ENCODE data around the gene EPN2. TPM values are rescaled to one million over a fixed set of nuclear protein-coding genes. Genes with fewer than 3 reads are reported as not detected.

Gene EPN2
- total RNA-seq, 4 donors from 2014 or later = 30.7 to 156 (median 45.1) TPM

- no peaks in the 10 kb centered on the region for H3K9me3 ChIP-seq
- peaks cover 0 to 43% of the 10 kb centered on the region in 2 donors for H3K36me3 ChIP-seq
- TF ChIP-seq EP300 (IDR thresholded peaks at IDR 0.05) = no peak
- TF ChIP-seq POLR2A (IDR thresholded peaks at IDR 0.05) = peak; percentile 38 to 51
- peak; percentile 95 for TF ChIP-seq POLR2AphosphoS5 (IDR thresholded peaks at IDR 0.05)
- TF ChIP-seq CTCF (IDR thresholded peaks at IDR 0.05) = no peak
- no peaks in the 10 kb centered on the region for H3K27me3 ChIP-seq
- peak overlapping the region; percentile 91 to 98 (median 96) for H3K27ac ChIP-seq
- H3K4me1 ChIP-seq = peaks cover 8 to 100% (median 67%) of the 10 kb centered on the region in 3 donors
- 7 to 18% methylated on average over 3 to 10 of the region's 16 CpGs for WGBS, 2 donors (ENCODE audit: low coverage in 1 of 2)
- peak; percentile 74 for ATAC-seq
- peak overlapping the region in 1 of 2 donors; percentile 44 for H3K4me3 ChIP-seq
These were observed 147.7 kb downstream of the EPN2 start for GRCh38 chr17:19384723-19385391.

GRCh38 chr17:19385521-19385983 is 148.4 kb downstream of the EPN2 start:
- peak overlapping the region; percentile 91 to 98 (median 96) for H3K27ac ChIP-seq
- peaks cover 8 to 100% (median 68%) of the 10 kb centered on the region in 3 donors for H3K4me1 ChIP-seq
- H3K36me3 ChIP-seq = peaks cover 0 to 36% of the 10 kb centered on the region in 2 donors
- no peak for TF ChIP-seq EP300 (IDR thresholded peaks at IDR 0.05)
- TF ChIP-seq POLR2AphosphoS5 (IDR thresholded peaks at IDR 0.05) = no peak
- TF ChIP-seq POLR2A (IDR thresholded peaks at IDR 0.05) = no peak
- TF ChIP-seq CTCF (IDR thresholded peaks at IDR 0.05) = no peak
- H3K9me3 ChIP-seq = no peaks in the 10 kb centered on the region
- ATAC-seq = no peak
- peak overlapping the region in 1 of 2 donors; percentile 44 for H3K4me3 ChIP-seq
- H3K27me3 ChIP-seq = no peaks in the 10 kb centered on the region
- WGBS, 2 donors (ENCODE audit: low coverage in 1 of 2) = 0 to 65% methylated on average over 1 to 7 of the region's 9 CpGs

Small RNAs within 50 kb of the gene (small RNA-seq; reads per million reads assigned to genes)
- gene MIR1180 = 6.8 to 15.1 (median 11.5) reads per million in 4 donors

Other genes with a start within 250 kb of the EPN2 start
- 10 to 100 TPM in 3 of 4 donors, 1 to 10 TPM in 1; 6.7 to 17.9 (median 11.7) TPM for gene FAM83G, start 232.6 kb upstream of the EPN2 start, total RNA-seq
- gene GRAP, start 190.4 kb upstream of the EPN2 start, total RNA-seq = 1 to 10 TPM; 1.1 to 7.1 (median 4.1) TPM
- gene GRAPL, start 109.8 kb upstream of the EPN2 start, total RNA-seq = 1 to 10 TPM in 2 of 4 donors, not detected in 2; 2.2 to 6.9 TPM
- 10 to 100 TPM; 10.5 to 30.2 (median 16.2) TPM for gene B9D1, start 125.4 kb downstream of the EPN2 start, total RNA-seq
- gene MAPK7, start 141.1 kb downstream of the EPN2 start, total RNA-seq = 10 to 100 TPM; 11.7 to 43.0 (median 28.0) TPM
- 100 to 1,000 TPM in 3 of 4 donors, 10 to 100 TPM in 1; 89.3 to 282 (median 165) TPM for gene MFAP4, start 149.8 kb downstream of the EPN2 start, total RNA-seq
- gene RNF112, start 173.9 kb downstream of the EPN2 start, total RNA-seq = 1 to 10 TPM; 1.4 to 7.6 (median 2.6) TPM